SU-DHL-6 (cell line): ENCODE results near the gene GIMAP4.

ENCODE experiments used
- H2AFZ ChIP-seq: fragments of 200-600 bp; sonication (generic); 2 replicates; pipeline ENCODE4 v1.6.1; 2014; ENCODE audit warnings: low read depth, mild to moderate bottlenecking, moderate library complexity, mixed read lengths, antibody characterized with exemption, low read length; ENCODE audit not compliant: severe bottlenecking
- H3F3A ChIP-seq: fragments of 200-600 bp; shearing (Covaris generic); 2 replicates; pipeline ENCODE4 v1.6.0; 2016; ENCODE audit warnings: antibody characterized with exemption, mild to moderate bottlenecking; ENCODE audit not compliant: insufficient read depth
- H3K27ac ChIP-seq: fragments of 200-600 bp; sonication (generic); 2 replicates; pipeline ENCODE4 v1.5.1; 2016; ENCODE audit warnings: low read depth, mild to moderate bottlenecking, low read length, moderate library complexity, mixed read lengths
- H3K27me3 ChIP-seq: fragments of 200-600 bp; sonication (generic), shearing (Covaris generic); 2 replicates; pipeline ENCODE4 v1.6.0; 2014; ENCODE audit warnings: mild to moderate bottlenecking, low read length
- H3K36me3 ChIP-seq: fragments of 200-600 bp; sonication (generic); 2 replicates; pipeline ENCODE4 v1.6.1; 2014; ENCODE audit warnings: mild to moderate bottlenecking, low read length, mixed read lengths
- H3K4me2 ChIP-seq: fragments of 300-600, 200-600 bp; shearing (Covaris generic), sonication (generic); 2 replicates; pipeline ENCODE4 v1.6.0; 2014; ENCODE audit warnings: low read length, low read depth, mild to moderate bottlenecking; ENCODE audit not compliant: poor library complexity, severe bottlenecking
- H3K4me3 ChIP-seq: fragments of 200-600 bp; sonication (generic); 2 replicates; pipeline ENCODE4 v1.5.1; 2014; ENCODE audit warnings: antibody characterized with exemption, low read length, mild to moderate bottlenecking, mixed read lengths; ENCODE audit not compliant: insufficient read depth, poor library complexity, severe bottlenecking
- H3K79me2 ChIP-seq: fragments of 200-600 bp; sonication (generic); 2 replicates; pipeline ENCODE4 v1.6.1; 2014; ENCODE audit warnings: mild to moderate bottlenecking, low read length, moderate library complexity; ENCODE audit not compliant: insufficient read depth
- H3K9ac ChIP-seq: fragments of 200-600 bp; sonication (generic); 2 replicates; pipeline ENCODE4 v1.7.0; 2014; ENCODE audit warnings: mild to moderate bottlenecking, low read length
- H3K9me2 ChIP-seq: fragments of 200-600 bp; sonication (generic); replicated peaks from 2 replicates; pipeline ENCODE4 v1.6.1; 2014; ENCODE audit warnings: low read length; ENCODE audit not compliant: insufficient read depth
- H3K9me3 ChIP-seq: fragments of 200-600 bp; sonication (generic); 2 replicates; pipeline ENCODE4 v1.6.1; 2014; ENCODE audit warnings: low read length, mixed read lengths; ENCODE audit not compliant: insufficient read depth
- H4K20me1 ChIP-seq: fragments of 200-600 bp; sonication (generic); 2 replicates; pipeline ENCODE4 v1.6.1; 2014; ENCODE audit warnings: low read depth, mild to moderate bottlenecking, antibody characterized with exemption, low read length, moderate library complexity, mixed read lengths
- CTCF ChIP-seq: fragments of 200-600 bp; sonication (generic); IDR thresholded peaks from one replicate; pipeline ENCODE4 v1.5.1; 2017; ENCODE audit warnings: antibody characterized with exemption, mild to moderate bottlenecking, low read length, moderate library complexity; ENCODE audit not compliant: insufficient read depth, poor library complexity, severe bottlenecking
- EZH2phosphoT487 ChIP-seq: fragments of 200-600 bp; sonication (generic), shearing (Covaris generic); conservative IDR thresholded peaks from 2 replicates; pipeline ENCODE4 v1.6.1; 2018; ENCODE audit warnings: mild to moderate bottlenecking, antibody characterized with exemption, low read length, moderate library complexity, mixed read lengths

Gene GIMAP4

GRCh38 chr7:150524018-150524417 is 43.2 kb upstream of the GIMAP4 start:
- Histone ChIP-seq H3K36me3 (no peaks in the 10 kb centered on the region), H3K4me2 (no peak overlapping the region), H3K4me3 (no peak overlapping the region), H3K9me3 (0 out of 2 replicates have a peak, but pooled peaks cover 6% of the 10 kb centered on the region), H3K9me2 (no peaks in the 10 kb centered on the region), H3K27ac (no peak overlapping the region), H4K20me1 (no peaks in the 10 kb centered on the region), H3K9ac (no peak overlapping the region), H2AFZ (no peak overlapping the region), H3K79me2 (no peaks in the 10 kb centered on the region), H3F3A (no peaks in the 10 kb centered on the region), H3K27me3 (no peaks in the 10 kb centered on the region)
- TF ChIP-seq CTCF, result no peak
- TF ChIP-seq EZH2phosphoT487, result no peak

GRCh38 chr7:150531704-150532103 is 35.5 kb upstream of the GIMAP4 start:
- H3K27me3 ChIP-seq, result no peaks in the 10 kb centered on the region
- no peak overlapping the region for H2AFZ ChIP-seq
- no peaks in the 10 kb centered on the region for H3K36me3 ChIP-seq
- H3F3A ChIP-seq, result no peaks in the 10 kb centered on the region
- TF ChIP-seq EZH2phosphoT487 (no peak), CTCF (no peak)
- no peaks in the 10 kb centered on the region for H4K20me1 ChIP-seq
- no peaks in the 10 kb centered on the region for H3K9me2 ChIP-seq
- no peak overlapping the region for H3K4me3 ChIP-seq
- no peak overlapping the region for H3K4me2 ChIP-seq
- no peak overlapping the region for H3K9ac ChIP-seq
- H3K9me3 ChIP-seq, result 0 out of 2 replicates have a peak, but pooled peaks cover 7% of the 10 kb centered on the region
- no peaks in the 10 kb centered on the region for H3K79me2 ChIP-seq
- no peak overlapping the region for H3K27ac ChIP-seq

- Histone ChIP-seq H3K27me3 (no peaks in the 10 kb centered on the region), H3K36me3 (no peaks in the 10 kb centered on the region), H3K79me2 (no peaks in the 10 kb centered on the region), H2AFZ (no peak overlapping the region), H3K4me3 (no peak overlapping the region), H4K20me1 (no peaks in the 10 kb centered on the region), H3F3A (no peaks in the 10 kb centered on the region), H3K9ac (no peak overlapping the region), H3K4me2 (no peak overlapping the region), H3K9me2 (no peaks in the 10 kb centered on the region), H3K27ac (no peak overlapping the region), H3K9me3 (no peaks in the 10 kb centered on the region)
- TF ChIP-seq EZH2phosphoT487 (no peak), CTCF (no peak)
These were observed 28.9 kb upstream of the GIMAP4 start for GRCh38 chr7:150538259-150538658.
